ENCODE measurements around the gene BTC.

- TF ChIP-seq TEAD4 (IDR thresholded peaks at IDR 0.05): no peak
- no peak for TF ChIP-seq EP300 (IDR thresholded peaks at IDR 0.05; ENCODE audit: borderline replicate concordance)
Measured at GRCh38 chr4:74757136-74757535, 37.2 kb downstream of the BTC start.
